CD4-positive, alpha-beta T cell treated with Interleukin-6 at 100 ng/mL for 8 hours (primary cell): ENCODE data around the gene GRIFIN.

Experiments
- DNase-seq: peaks from one replicate; pipeline ENCODE4 v3.0.0-alpha.2; 2020; ENCODE audit warnings: mixed read lengths, low spot score

The GRIFIN gene

DNA sequence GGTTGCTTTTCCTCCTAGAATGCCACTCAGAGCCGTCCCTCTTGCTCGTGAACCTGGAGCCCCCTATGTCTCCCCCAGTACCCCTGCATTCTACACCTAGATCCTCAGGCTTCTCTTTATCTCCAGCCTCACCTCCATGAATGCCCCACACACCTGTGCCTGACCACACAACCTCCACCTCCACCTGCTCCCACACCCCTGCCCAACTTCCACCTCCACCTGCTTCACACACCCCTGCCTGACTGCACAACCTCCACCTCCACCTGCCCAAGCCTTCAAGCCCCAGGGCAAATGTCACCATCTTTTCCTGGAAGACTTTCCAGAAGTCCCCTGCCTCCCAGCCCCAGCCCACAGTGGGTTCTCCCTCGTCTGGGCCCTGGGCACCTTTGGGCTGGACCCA, 36.5 kb upstream of the GRIFIN start:
- no peak for DNase-seq

GRCh38 chr7:2512179-2512661, 36.0 kb upstream of the GRIFIN start:
- no peak for DNase-seq

- no peak for DNase-seq
Measured at GRCh38 chr7:2511769-2512168, 35.6 kb upstream of the GRIFIN start.

GRCh38 chr7:2510909-2511768, 34.9 kb upstream of the GRIFIN start:
- DNase-seq, result peak; percentile 74

DNA sequence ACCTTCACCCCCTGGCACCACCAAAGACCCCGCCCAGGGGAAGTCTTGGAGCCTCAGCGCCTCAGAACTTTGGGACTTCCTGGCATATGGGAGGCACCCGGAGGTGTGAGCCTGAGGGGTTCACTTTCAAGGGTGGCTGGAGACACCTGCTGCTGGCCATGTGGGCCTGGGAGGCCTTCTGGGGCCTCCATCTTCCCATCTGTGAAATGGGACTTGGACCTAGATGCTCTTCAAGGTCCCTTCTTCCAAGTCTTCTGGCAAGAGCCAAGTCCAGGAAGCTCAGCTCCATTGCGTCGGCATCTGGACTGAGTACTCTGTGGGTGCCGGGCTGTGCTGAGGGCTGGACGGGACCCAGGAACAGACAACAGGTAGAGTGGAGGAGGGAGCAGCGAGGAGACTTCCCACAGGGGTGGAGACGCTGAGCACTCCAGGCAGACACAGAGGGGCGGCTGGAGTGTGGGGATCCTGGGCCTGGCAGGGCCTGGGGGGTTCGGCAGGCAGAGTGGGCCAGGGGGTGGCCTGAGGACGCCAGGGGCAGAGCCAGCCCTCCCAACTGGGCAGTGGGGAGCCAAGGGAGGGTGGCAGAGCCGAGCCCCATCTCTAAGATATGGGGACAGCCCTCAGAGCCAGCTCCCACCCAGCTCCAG, 34.1 kb upstream of the GRIFIN start:
- DNase-seq, result no peak

- DNase-seq, result no peak
Measured at GRCh38 chr7:2509298-2509906, 33.2 kb upstream of the GRIFIN start.

DNA sequence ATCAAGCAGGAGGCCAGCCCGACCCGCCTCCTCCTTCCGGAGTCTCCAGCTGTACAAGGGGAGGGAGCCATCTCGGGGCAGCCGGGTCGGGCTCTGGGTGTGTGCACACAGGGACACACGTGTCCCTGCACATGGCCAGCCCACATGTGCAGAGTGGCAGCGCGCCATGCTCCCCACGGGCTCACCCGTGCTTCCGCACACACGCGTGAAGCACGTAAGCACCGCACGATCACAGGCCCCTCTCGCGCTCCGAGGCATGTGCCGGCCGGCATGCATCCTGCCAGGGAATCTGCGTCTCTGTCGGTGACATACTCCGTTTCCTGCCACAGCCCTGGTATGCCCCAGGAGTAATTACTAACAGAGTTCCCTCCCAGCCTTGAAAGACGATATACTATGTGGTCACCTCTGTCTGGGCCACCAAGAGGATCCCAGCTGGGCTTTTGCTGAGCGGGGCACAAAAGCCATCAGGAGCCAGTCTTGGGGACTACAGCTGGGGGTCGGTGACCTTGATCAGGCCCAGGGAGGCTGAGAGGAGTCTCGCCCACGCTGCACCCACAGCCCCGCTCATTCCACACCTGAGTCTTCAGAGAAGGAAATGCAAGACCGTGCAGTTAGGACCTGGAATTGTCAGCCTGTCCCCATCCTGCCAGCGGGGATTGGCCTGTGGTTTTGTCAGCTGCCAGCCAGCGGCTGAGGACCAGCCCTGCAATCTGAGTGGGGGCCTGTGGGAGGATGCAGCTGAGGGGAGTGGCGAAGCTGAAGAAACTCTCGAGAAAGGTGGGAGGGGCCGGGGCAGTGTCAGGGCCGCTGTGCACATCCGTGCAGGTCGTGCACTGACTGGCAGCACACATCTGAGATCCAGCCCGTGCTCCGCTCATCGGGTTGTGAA, 32.4 kb upstream of the GRIFIN start:
- DNase-seq, result peak; percentile 91

DNA sequence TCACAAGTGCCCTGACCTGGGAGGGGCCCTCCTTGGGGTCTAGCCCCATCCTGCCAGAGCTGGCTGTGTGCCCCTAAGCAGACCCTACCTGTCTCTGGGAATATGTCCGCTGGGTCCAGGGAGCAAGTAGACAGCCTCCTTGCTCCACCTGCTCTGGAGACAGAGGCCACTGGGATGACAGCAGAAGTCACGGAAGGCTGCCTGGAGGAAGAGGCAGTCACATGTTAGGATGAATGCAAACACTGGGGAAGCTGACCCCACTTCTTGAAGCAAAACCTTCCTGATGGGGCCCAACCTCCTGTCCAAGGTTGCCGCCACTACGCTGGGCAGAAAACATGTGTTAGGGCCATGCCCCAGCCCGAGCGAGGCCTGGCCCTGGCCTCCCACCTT, 31.7 kb upstream of the GRIFIN start:
- DNase-seq, result no peak

DNA sequence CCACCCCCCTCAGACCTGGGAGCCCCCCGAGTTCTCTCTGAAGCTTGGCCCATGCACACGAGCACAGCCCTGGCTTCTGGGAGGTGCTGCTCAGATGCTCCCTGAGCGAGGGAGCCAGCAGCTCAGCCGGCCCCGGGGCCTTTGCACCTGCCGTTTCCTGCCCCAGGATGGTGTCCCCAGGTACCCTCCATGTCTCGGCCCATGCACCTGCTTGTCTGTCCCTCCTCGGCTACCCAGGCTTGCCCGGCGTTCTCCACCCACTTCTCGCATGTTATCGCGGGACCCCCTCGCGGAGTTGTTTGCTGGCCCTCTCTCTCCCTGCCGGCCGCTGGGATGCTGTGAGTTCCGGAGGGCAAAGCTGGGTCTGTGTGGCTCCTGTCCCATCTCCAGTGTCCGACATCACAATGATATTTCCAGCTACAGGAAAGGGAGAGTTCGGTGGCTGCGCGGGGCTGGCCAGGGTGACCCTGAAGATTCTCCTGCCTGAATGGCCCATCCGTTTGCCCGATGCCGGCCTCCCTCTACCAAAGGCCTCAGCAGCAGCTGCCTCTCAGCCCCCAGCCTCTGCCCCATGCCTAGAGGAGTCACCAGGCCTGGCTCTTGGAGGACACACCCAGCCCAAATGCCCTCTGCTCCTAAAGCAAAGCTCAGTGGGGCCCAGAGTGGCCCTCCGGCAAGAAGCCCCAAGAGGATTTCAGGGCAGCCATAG, 31.2 kb upstream of the GRIFIN start:
- no peak for DNase-seq

- no peak for DNase-seq
Measured at GRCh38 chr7:2505401-2505800, 29.2 kb upstream of the GRIFIN start.

GRCh38 chr7:2504889-2505375, 28.7 kb upstream of the GRIFIN start:
- no peak for DNase-seq

GRCh38 chr7:2504128-2504888, 28.1 kb upstream of the GRIFIN start:
- no peak for DNase-seq

GRCh38 chr7:2503056-2503941, 27.1 kb upstream of the GRIFIN start:
- no peak for DNase-seq

DNA sequence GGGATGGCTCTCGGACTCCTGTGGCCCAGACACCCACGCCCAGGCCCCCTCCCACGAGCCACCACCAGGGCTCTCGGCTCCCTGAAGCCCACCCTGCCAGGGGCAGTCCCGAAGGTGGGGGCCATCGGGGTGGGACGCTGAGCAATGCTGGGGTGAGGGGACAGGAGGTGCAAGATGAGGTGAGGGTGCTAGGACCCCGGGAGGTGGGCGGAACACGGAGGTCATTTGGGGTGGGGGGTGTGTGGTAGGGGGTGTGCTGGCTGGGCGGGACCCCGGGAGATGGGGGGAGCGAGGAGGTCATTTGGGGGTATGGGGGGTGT, 26.4 kb upstream of the GRIFIN start:
- DNase-seq, result no peak

DNA sequence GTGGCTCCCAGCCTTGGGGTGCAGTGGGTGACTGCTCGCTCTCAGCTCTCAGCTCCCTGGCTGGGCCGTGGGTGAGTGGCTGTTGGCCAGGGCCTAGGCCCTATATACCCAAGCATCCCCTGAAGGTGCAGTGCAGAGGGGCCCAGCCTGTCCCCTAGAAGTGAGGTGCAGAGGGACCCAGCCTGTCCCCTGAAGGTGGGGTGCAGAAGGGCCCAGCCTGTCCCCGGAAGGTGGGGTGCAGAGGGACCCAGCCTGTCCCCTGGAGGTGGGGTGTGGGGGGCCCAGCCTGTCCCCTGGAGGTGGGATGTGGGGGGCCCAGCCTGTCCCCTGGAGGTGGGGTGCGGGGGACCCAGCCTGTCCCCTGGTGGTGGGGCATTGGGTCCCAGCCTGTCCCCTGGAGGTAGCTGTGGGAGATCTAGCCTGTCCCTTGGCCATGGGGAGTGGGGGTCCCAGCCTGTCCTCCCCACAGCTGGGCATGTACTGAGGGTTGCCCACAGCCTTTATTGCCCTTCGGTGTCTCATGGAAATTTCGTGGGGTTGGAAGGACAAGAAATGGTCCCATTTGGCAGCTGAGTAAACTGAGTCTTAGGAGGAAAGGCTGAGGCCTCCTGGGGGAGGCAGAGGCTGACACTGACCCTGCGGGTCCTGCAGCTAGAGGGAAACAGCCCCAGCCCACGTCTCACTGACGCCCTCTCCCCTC, 25.9 kb upstream of the GRIFIN start:
- DNase-seq, result no peak

GRCh38 chr7:2500701-2501100, 24.5 kb upstream of the GRIFIN start:
- DNase-seq, result no peak

DNA sequence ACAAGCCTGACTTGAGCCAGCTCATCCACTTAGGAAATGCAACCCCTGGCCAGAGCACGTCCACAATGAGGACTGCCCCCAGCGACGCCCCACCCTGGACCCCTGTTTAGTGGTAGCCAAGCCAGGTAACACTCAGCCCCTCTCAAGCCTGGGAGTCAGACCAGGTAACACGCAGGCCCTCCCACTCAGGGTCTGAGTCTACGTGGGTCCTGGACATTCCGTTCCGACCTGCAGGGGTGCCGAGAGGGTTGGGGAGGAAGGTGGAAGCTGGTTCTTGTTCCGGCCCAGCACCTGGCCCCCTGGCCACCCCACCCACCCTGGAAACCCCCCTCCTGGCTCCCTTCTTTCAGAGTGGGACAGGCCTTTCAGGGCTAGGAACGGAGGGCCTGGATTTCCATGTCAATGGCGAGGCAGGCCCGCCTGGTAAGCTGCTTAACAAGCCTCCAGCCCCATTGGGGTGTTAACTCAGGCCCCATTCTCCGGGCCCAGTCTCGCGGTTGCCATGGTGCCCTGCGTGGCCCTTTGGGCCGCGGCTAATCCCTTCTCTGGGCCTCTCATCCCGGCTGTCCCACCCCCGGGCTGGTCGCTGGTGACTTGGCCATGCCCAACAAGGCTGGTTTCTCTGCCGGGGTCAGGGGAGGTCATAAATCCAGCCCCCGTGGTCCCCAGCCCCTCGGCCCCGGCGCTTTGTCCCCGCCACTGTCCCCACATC, 23.7 kb upstream of the GRIFIN start:
- no peak for DNase-seq

- DNase-seq, result no peak
Measured at GRCh38 chr7:2499181-2499580, 23.0 kb upstream of the GRIFIN start.
